Nephron progenitor cell (in vitro differentiated cells): ENCODE measurements around the gene PCDHGB1.
"Not testable (repeated sequence)": the region's sequence is repeated elsewhere in the genome, so short reads cannot be mapped to it uniquely, and the experiment has no call there.

Source experiments
- DNase-seq: peaks from one replicate; pipeline ENCODE4 v3.0.0; 2021
- H3K27ac Mint-ChIP-seq: 2 replicates; pipeline ENCODE4 v1.8.0; 2021; ENCODE audit warnings: mild to moderate bottlenecking, moderate library complexity, mixed read lengths
- H3K27me3 Mint-ChIP-seq: 2 replicates; pipeline ENCODE4 v1.8.0; 2021; ENCODE audit warnings: mild to moderate bottlenecking, low read depth, mixed read lengths; ENCODE audit not compliant: poor library complexity
- H3K36me3 Mint-ChIP-seq: 2 replicates; pipeline ENCODE4 v1.8.0; 2021; ENCODE audit warnings: low read depth, mixed read lengths
- H3K4me1 Mint-ChIP-seq: 2 replicates; pipeline ENCODE4 v1.8.0; 2021; ENCODE audit warnings: mixed read lengths
- H3K4me3 Mint-ChIP-seq: 2 replicates; pipeline ENCODE4 v1.8.0; 2021; ENCODE audit warnings: mild to moderate bottlenecking, moderate library complexity, mixed read lengths
- H3K9me3 Mint-ChIP-seq: 2 replicates; pipeline ENCODE4 v1.8.0; 2021; ENCODE audit warnings: mild to moderate bottlenecking, moderate library complexity, mixed read lengths
- CTCF ChIP-seq: fragments of 200-600 bp; sonication (generic); IDR thresholded peaks from 2 replicates; pipeline ENCODE4 v1.5.0; 2021; ENCODE audit warnings: antibody characterized with exemption

The PCDHGB1 gene

DNA sequence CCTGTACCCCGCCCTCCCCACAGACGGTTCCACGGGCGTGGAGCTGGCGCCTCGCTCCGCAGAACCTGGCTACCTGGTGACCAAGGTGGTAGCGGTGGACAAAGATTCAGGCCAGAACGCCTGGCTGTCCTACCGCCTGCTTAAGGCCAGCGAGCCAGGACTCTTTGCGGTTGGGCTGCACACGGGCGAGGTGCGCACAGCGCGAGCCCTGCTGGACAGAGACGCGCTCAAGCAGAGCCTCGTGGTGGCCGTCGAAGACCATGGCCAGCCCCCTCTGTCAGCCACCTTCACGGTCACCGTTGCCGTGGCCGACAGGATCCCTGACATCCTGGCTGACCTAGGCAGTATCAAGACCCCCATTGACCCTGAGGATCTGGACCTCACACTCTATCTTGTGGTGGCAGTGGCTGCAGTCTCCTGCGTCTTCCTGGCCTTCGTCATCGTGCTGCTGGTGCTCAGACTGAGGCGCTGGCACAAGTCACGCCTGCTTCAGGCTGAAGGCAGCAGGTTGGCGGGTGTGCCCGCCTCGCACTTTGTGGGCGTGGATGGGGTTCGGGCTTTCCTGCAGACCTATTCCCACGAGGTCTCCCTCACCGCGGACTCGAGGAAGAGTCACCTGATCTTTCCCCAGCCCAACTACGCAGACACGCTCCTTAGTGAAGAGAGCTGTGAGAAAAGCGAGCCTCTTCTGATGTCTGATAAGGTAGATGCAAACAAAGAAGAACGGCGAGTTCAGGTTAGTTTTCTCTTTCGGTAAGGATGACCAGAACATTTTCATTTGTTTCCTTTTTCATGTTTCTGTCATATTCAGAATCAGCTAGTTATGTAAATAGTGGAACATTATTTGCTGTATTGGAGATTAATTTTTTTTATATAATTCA is 16.4 kb downstream of the PCDHGB1 start:
- H3K27ac Mint-ChIP-seq: no peak overlapping the region
- no peak for DNase-seq
- H3K4me1 Mint-ChIP-seq: no peaks in the 10 kb centered on the region
- H3K9me3 Mint-ChIP-seq: peaks cover 93% of the 10 kb centered on the region
- H3K4me3 Mint-ChIP-seq: no peak overlapping the region
- peaks cover 35% of the 10 kb centered on the region for H3K36me3 Mint-ChIP-seq
- H3K27me3 Mint-ChIP-seq: no peaks in the 10 kb centered on the region
- TF ChIP-seq CTCF: no peak

DNA sequence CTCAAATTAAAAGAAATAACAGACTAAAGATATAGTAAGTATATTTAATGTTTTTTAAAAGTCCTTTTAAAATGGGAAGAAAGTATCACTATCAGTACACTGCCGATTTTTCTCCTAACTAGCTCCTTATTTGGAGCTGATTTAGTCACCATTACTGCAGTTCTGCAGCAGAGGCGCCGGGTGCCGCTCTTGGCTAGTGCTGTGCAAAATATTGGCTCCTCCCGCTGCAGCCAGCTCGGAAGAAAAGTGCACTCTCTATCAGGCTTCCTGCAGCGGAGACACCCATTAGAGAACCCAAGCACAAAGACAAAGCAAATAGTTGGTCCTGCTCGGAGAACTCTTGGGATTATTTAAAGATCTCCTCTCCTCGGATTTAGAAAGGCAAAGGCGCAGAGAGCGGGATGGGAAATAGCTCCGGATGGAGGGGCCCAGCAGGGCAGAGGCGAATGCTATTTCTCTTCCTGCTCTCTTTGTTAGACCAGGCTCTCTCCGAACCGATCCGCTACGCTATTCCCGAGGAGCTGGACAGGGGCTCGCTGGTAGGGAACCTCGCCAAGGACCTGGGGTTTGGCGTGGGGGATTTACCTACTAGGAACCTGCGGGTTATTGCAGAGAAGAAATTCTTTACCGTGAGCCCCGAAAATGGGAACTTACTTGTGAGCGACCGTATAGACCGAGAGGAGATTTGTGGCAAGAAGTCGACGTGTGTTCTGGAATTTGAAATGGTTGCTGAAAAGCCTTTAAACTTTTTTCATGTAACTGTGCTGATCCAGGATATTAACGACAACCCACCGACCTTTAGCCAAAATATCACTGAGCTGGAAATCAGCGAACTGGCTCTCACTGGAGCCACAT is 20.3 kb downstream of the PCDHGB1 start, which contains the start of gene PCDHGB3:
Gene PCDHGB3, plus strand, starts transcription at position 249 of the 855 bp plus-strand sequence. Its CDS starts 153 bp downstream, at position 402.
- no peak for DNase-seq
- Mint-ChIP-seq H3K36me3 (peaks cover 31% of the 10 kb centered on the region), H3K4me1 (no peaks in the 10 kb centered on the region), H3K9me3 (peaks cover 92% of the 10 kb centered on the region), H3K27ac (no peak within 1 kb of the TSS), H3K4me3 (no peak within 1 kb of the TSS), H3K27me3 (no peaks in the 10 kb centered on the region)
- no peak for TF ChIP-seq CTCF

GRCh38 chr5:141371572-141372475 is 21.9 kb downstream of the PCDHGB1 start:
- TF ChIP-seq CTCF: no peak
- DNase-seq: no peak
- Mint-ChIP-seq H3K27ac (no peak overlapping the region), H3K4me1 (no peaks in the 10 kb centered on the region), H3K9me3 (peaks cover 88% of the 10 kb centered on the region), H3K4me3 (no peak overlapping the region), H3K27me3 (no peaks in the 10 kb centered on the region), H3K36me3 (peaks cover 30% of the 10 kb centered on the region)

DNA sequence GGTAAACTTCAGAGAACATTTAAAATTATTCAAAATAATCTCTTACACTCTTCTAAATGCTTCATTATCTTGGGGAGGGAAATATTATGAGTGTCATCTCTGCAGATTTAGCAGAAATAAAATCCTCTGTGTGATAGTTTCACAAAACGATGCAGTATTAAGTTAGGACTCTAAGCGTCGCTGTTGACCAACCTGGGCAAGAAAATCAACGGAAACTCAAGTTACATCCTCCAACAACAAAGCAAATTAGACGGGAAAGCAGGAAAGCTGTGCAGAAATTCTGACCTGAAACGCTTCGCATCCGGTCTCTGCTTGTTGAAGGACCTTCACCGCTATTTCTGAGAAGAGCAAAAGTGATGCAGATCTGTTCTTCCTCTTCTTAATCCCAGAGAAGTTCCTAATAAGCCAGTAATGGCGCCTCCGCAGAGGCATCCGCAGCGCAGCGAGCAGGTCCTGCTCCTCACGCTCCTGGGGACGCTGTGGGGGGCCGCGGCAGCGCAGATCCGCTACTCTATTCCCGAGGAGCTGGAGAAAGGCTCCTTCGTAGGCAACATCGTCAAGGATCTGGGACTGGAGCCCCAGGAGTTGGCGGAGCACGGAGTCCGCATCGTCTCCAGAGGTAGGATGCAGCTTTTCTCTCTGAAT is 23.9 kb downstream of the PCDHGB1 start, which contains the start of gene PCDHGA6:
Gene PCDHGA6, plus strand, starts transcription at position 219 of the 645 bp plus-strand sequence. Its CDS starts 193 bp downstream, at position 412.
- DNase-seq: no peak
- TF ChIP-seq CTCF: no peak
- H3K36me3 Mint-ChIP-seq: peaks cover 30% of the 10 kb centered on the region
- H3K27ac Mint-ChIP-seq: no peak within 1 kb of the TSS
- no peak within 1 kb of the TSS for H3K4me3 Mint-ChIP-seq
- H3K4me1 Mint-ChIP-seq: no peaks in the 10 kb centered on the region
- H3K27me3 Mint-ChIP-seq: no peaks in the 10 kb centered on the region
- H3K9me3 Mint-ChIP-seq: peaks cover 87% of the 10 kb centered on the region

DNA sequence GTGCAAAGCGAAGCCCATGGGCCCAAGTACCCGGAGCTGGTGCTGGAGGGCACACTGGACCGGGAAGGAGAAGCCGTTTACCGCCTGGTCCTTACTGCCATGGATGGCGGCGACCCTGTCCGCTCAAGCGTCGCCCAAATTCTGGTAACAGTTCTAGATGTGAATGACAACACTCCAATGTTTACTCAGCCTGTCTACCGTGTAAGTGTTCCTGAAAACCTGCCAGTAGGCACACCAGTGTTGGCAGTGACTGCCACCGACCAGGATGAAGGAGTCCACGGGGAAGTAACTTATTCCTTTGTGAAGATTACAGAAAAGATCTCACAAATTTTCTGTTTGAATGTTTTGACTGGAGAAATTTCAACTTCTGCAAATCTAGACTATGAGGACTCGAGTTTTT is 24.7 kb downstream of the PCDHGB1 start:
- peaks cover 30% of the 10 kb centered on the region for H3K36me3 Mint-ChIP-seq
- TF ChIP-seq CTCF: no peak
- no peak overlapping the region for H3K27ac Mint-ChIP-seq
- H3K4me3 Mint-ChIP-seq: no peak overlapping the region
- no peaks in the 10 kb centered on the region for H3K4me1 Mint-ChIP-seq
- peaks cover 87% of the 10 kb centered on the region for H3K9me3 Mint-ChIP-seq
- H3K27me3 Mint-ChIP-seq: no peaks in the 10 kb centered on the region
- DNase-seq: no peak

DNA sequence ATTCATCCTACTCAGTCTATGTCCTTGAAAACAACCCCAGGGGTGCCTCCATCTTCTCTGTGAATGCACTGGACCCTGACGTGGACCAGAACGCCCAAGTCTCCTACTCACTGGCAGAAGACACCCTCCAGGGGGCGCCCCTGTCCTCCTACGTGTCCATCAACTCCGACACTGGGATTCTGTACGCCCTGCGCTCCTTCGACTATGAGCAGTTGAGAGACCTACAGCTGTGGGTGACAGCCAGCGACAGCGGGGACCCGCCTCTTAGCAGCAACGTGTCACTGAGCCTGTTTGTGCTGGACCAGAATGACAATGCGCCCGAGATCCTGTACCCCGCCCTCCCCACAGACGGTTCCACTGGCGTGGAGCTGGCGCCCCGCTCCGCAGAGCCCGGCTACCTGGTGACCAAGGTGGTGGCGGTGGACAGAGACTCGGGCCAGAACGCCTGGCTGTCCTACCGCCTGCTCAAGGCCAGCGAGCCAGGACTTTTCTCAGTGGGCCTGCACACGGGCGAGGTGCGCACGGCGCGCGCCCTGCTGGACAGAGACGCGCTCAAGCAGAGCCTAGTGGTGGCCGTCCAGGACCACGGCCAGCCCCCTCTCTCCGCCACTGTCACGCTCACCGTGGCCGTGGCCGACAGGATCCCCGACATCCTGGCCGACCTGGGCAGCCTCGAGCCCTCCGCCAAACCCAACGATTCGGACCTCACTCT is 25.7 kb downstream of the PCDHGB1 start:
- H3K27ac Mint-ChIP-seq, DNase-seq, H3K4me3 Mint-ChIP-seq, H3K27me3 Mint-ChIP-seq, H3K4me1 Mint-ChIP-seq: not testable (repeated sequence)
- Mint-ChIP-seq H3K36me3 (peaks cover 29% of the 10 kb centered on the region), H3K9me3 (peaks cover 85% of the 10 kb centered on the region)
